Prostate gland (tissue), 2 donors: ENCODE data around the gene TTLL5. TPM values are rescaled to one million over a fixed set of nuclear protein-coding genes. Genes with fewer than 3 reads are reported as not detected.

ENCODE experiments used
- DNase-seq: peaks from one replicate; pipeline ENCODE4 v3.0.0-alpha.2; 2019; ENCODE audit warnings: low spot score
- H3K27ac ChIP-seq, 2 donors: fragments of 200-600 bp; sonication (generic); 2 replicates each; pipeline ENCODE4 v1.5.1; 2017 to 2019
- H3K27me3 ChIP-seq: fragments of 200-600 bp; sonication (generic); replicated peaks from 2 replicates; pipeline ENCODE4 v1.5.1; 2019; ENCODE audit not compliant: insufficient read depth
- H3K36me3 ChIP-seq, 2 donors: fragments of 200-600 bp; sonication (generic); 1 replicate in 1 of 2; 2 replicates in 1 of 2; pipeline versions ENCODE4 v1.5.1 to v1.8.1; 2017 to 2019
- H3K4me1 ChIP-seq: fragments of 200-600 bp; sonication (generic); replicated peaks from 2 replicates; pipeline ENCODE4 v1.5.1; 2019
- H3K4me3 ChIP-seq, 2 donors: fragments of 200-600 bp; sonication (generic); 2 replicates each; pipeline ENCODE4 v1.5.1; 2017 to 2019
- H3K9me3 ChIP-seq: fragments of 200-600 bp; sonication (generic); 2 replicates; pipeline ENCODE4 v1.5.1; 2017
- POLR2A ChIP-seq: fragments of 450-650 bp; IDR thresholded peaks from one replicate; pipeline ENCODE4 v1.6.1; 2016; ENCODE audit warnings: antibody characterized with exemption, mild to moderate bottlenecking
- POLR2AphosphoS5 ChIP-seq: sonication (generic); formaldehyde crosslinking; IDR thresholded peaks from one replicate; pipeline ENCODE4 v1.6.1; 2017; ENCODE audit warnings: antibody characterized with exemption
- WGBS: methylation state at CpG from one replicate; pipeline ENCODE4 v1.1.5; 2018; 5-methylcytosine and 5-hydroxymethylcytosine counted together
- intact Hi-C: fragments of 100-400 bp; cut with DNase I; formaldehyde crosslinking; loops from one replicate; pipeline ENCODE4 v1.14.2; 2022
- total RNA-seq, 2 donors: library from RNA; depleted of rRNA; stranded (reverse); fragments of >200 nt; gene quantifications; one replicate each; pipeline ENCODE4 v1.1.0, GENCODE V29; 2016
- TF ChIP-seq, protein P1 (sequence below), 4 experiments: fragments of 200-600 bp in 2 of 4; fragments of 450-650 bp in 2 of 4; sonication (generic) in 2 of 4; IDR thresholded peaks; 1 replicate in 3 of 4; 2 replicates in 1 of 4; pipeline ENCODE4 v1.5.1; 2016 to 2019; ENCODE audit warnings: antibody characterized with exemption in 4 of 4, mild to moderate bottlenecking in 2 of 4, moderate library complexity in 2 of 4

TTLL5 gene
- total RNA-seq, 2 donors from 2014 or later = 40.3 to 46.2 TPM

DNA sequence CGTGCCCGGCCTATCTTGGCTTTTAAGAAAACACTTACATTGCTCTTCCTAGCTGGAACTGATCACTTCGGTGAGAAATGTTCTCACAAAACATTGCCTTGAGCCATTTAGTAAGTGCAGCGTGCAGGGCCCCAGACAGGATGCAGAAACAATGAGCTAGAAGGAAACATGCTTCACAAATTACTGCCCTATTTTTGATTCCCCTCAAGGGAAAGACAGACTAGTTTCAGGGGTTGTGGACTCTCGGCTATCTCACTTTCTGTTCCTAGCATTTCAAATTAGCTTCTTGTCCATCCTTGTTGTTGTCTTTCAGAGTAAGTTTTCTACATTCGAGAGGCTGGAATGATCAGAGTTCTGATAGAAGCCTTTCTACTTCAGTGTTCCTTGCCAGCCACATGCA is 299.2 kb downstream of the TTLL5 start:
- no peak for TF ChIP-seq POLR2AphosphoS5
- 86% methylated on average over 6 of the region's 6 CpGs for WGBS

DNA sequence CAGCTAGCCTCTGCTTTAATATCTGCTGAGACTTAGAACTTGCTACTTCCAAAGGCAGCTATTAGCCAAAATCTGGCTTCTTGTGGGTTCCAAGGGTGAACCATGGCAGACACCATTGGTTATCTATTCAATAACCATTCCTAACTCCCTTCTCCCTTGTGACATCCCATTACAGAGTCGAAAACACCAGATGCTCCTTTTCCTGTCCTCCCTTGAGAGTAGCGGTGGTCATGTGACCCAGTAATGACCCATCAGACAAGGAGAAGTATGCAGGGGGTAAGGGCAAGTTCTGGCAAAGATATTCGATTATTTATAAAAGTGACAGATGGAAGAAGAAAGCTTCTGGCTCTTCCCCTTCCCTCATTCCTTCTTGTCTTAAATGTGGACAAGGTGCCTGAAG is 300.6 kb downstream of the TTLL5 start:
- no peak for DNase-seq
- TF ChIP-seq POLR2A = no peak
- TF ChIP-seq, protein P1, sequence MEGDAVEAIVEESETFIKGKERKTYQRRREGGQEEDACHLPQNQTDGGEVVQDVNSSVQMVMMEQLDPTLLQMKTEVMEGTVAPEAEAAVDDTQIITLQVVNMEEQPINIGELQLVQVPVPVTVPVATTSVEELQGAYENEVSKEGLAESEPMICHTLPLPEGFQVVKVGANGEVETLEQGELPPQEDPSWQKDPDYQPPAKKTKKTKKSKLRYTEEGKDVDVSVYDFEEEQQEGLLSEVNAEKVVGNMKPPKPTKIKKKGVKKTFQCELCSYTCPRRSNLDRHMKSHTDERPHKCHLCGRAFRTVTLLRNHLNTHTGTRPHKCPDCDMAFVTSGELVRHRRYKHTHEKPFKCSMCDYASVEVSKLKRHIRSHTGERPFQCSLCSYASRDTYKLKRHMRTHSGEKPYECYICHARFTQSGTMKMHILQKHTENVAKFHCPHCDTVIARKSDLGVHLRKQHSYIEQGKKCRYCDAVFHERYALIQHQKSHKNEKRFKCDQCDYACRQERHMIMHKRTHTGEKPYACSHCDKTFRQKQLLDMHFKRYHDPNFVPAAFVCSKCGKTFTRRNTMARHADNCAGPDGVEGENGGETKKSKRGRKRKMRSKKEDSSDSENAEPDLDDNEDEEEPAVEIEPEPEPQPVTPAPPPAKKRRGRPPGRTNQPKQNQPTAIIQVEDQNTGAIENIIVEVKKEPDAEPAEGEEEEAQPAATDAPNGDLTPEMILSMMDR (IDR thresholded peaks at IDR 0.05) = no peak
- TF ChIP-seq POLR2AphosphoS5 = no peak

More for the DNA sequence above, 299.2 kb downstream of the TTLL5 start:
- no peaks in the 10 kb centered on the region for H3K27me3 ChIP-seq
- DNase-seq = no peak
- H3K9me3 ChIP-seq = no peaks in the 10 kb centered on the region
- intact Hi-C loops = no loop called here
- H3K4me3 ChIP-seq = no peak overlapping the region
- no peak overlapping the region for H3K27ac ChIP-seq
- H3K36me3 ChIP-seq = peaks cover 8 to 14% of the 10 kb centered on the region in 2 donors
- no peaks in the 10 kb centered on the region for H3K4me1 ChIP-seq

DNA sequence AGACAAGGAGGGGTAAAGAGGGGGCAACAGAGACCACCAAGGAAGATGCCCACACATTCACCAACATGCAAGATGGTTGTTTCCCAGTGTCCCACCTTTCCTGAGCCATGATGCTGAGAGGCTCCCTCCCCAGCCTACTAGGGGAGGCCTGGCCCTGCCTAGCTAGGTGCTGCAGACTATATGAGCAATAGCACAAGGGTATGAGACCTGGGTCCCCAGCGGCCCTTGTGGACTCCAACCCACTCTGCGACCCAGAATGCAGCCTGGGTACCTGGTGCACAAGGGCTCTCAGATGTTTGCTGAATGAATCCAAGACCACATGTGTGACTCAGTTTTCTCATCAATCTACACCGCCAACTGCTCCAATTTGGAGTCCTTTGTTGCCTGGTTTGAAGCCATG is 306.8 kb downstream of the TTLL5 start:
- no peak for DNase-seq
- Histone ChIP-seq H3K9me3 (no peaks in the 10 kb centered on the region), H3K4me1 (no peaks in the 10 kb centered on the region), H3K27ac (no peak overlapping the region), H3K4me3 (no peak overlapping the region), H3K36me3 (peaks cover 0 to 8% of the 10 kb centered on the region in 2 donors), H3K27me3 (no peaks in the 10 kb centered on the region)
- TF ChIP-seq POLR2AphosphoS5 (no peak), POLR2A (no peak)
- TF ChIP-seq, protein P1 (IDR thresholded peaks at IDR 0.05) = no peak
- intact Hi-C loops = no loop called here
- 90% methylated on average over 3 of the region's 3 CpGs for WGBS

More for the DNA sequence above, 300.6 kb downstream of the TTLL5 start:
- H3K27me3 ChIP-seq = no peaks in the 10 kb centered on the region
- no peak overlapping the region for H3K4me3 ChIP-seq
- no peak overlapping the region for H3K27ac ChIP-seq
- H3K36me3 ChIP-seq = peaks cover 8 to 14% of the 10 kb centered on the region in 2 donors
- WGBS = 77% methylated on average over 3 of the region's 3 CpGs
- H3K4me1 ChIP-seq = no peaks in the 10 kb centered on the region
- no peaks in the 10 kb centered on the region for H3K9me3 ChIP-seq
- intact Hi-C loops = no loop called here

DNA sequence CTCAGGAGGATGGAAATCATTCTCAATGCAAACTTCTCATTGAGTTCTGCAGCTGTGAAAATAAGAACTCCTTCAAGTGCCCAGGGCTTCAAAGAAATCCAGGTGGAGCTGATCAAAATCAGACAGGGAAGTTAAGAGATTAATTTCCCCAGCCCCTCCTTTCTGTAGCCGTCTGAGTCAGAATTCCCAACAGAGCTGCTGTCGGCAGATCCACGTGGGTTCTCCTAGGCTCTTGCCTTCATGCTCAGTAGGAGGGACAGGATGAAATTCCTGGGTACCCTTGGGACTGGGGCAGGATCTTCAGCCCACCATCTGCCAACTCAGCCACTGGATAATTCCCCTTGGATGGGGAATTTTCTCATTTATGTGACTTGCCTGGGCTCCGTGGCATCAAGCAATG is 307.4 kb downstream of the TTLL5 start:
- intact Hi-C loops = no loop called here
- Histone ChIP-seq H3K36me3 (peaks cover 0 to 3% of the 10 kb centered on the region in 2 donors), H3K4me1 (no peaks in the 10 kb centered on the region), H3K27me3 (no peaks in the 10 kb centered on the region), H3K27ac (peak overlapping the region in 1 of 2 donors; percentile 34), H3K4me3 (no peak overlapping the region), H3K9me3 (no peaks in the 10 kb centered on the region)
- WGBS = 25% methylated on average over 4 of the region's 4 CpGs
- no peak for DNase-seq
- TF ChIP-seq POLR2A = no peak
- no peak for TF ChIP-seq POLR2AphosphoS5
- TF ChIP-seq, protein P1 (IDR thresholded peaks at IDR 0.05) = no peak

DNA sequence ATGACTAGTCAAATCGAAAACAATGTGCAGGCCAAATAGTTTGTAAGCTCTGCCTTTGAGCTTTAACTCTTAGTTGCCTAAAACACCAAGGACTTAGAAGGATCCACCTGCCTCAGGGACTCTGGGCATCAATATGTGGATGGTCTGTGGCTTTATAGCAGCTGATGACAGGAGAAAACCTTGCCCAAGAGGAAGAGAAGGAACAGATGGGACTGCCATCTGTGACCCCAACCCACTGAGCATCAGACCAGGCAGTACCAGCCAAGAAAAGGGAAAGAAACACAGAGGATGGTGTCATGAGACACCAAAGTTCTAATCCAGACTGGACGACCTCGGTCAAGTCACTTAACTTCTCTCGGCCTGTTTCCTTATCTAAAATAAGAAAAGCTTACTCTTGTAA is 308.1 kb downstream of the TTLL5 start:
- no peaks in the 10 kb centered on the region for H3K36me3 ChIP-seq
- H3K4me3 ChIP-seq = no peak overlapping the region
- WGBS = 66% methylated on average over 4 of the region's 4 CpGs
- H3K4me1 ChIP-seq = no peaks in the 10 kb centered on the region
- intact Hi-C loops = no loop called here
- no peaks in the 10 kb centered on the region for H3K27me3 ChIP-seq
- peak overlapping the region in 1 of 2 donors; percentile 34 for H3K27ac ChIP-seq
- no peak for DNase-seq
- no peaks in the 10 kb centered on the region for H3K9me3 ChIP-seq
- no peak for TF ChIP-seq POLR2A
- TF ChIP-seq POLR2AphosphoS5 = no peak
- TF ChIP-seq, protein P1 (IDR thresholded peaks at IDR 0.05) = no peak
